ENCODE measurements around the gene KRT76.
"Not testable (repeated sequence)": the region's sequence is repeated elsewhere in the genome, so short reads cannot be mapped to it uniquely, and the experiment has no call there.

Gene KRT76

DNA sequence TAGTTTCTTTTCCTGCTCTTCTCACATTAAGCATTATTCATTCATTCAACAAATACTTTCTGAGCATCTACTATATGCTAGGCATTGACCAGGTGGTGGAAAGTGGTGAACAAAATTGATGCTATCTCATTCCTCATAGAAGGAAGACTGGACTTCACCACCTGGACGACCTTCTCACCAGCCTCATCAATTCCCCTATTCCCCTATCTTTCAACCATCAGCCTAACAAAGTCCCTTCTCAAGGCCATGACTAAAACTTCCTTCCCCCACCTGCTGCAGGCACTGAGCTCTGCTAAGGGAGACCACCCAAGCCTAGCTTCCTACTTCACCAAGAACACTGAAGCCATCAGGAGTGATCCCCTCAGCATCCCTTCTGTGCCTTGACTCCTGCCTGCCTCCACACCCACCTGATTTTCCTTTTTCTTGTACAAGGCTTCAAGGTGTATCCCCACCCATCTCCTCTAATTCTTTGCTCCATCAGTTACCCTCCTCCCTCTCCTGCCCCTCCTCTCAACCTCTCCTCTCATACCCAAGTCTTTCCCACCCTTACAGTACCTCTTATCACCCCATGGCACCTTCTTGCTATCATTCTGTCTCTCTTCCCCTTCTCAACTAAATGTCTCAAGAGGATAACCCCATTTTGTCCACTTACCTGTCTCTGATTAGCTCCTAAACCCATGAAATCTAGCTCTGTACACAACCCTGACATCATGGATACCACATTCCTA lies 19.5 kb downstream of the KRT76 start:
- no peak for DNase-seq

DNA sequence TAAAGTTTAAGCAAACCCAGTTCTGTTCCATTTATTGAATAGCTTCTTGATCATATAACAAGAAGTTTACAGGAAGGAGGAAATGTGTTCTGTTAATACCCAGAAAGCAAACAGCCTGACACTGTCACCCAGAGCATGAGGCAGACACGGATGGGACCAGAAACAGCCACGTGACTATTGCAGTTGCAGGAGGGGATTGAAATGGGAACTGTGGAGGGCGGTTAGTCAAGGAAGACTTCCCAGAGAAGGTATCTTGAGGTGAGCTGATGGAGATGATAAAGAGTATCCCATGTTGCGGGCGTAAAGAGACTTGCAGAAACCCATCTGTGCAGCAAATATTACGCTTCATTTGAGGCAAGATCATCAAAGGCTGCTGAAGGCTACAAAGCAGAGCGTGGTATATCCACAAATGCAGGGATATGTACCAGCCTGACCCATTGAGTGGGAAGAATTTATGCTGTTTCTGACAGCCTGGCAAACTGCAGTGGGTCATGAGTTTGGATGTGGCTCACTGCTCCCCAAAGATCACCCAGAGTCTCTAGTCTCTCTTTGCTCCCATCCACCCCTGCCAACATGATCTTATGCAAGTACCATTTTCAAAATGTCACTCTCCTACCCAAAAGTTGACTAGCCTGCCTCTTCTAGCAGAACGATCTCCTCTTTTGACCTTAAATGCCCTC lies 20.7 kb downstream of the KRT76 start:
- DNase-seq = no peak

DNA sequence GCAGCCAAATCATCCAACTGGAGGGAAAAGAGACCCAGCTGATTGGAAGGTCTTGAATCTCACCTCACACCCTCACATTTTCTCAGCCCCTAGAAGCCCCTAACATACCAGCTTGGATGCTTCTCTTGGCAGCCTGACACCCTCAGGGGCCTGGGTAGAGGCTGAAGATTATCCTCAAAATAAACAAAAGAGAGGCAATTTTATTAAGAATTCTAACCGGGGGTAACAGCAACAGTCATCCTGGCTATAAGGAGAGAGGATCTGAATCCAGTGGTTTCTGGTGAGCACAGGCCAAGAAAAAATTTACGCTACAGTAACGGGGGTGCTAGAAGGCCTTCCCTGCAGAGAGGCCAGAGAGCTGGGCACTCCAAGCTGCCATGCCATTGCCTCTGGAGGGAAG lies 21.6 kb downstream of the KRT76 start:
- no peak for DNase-seq

DNA sequence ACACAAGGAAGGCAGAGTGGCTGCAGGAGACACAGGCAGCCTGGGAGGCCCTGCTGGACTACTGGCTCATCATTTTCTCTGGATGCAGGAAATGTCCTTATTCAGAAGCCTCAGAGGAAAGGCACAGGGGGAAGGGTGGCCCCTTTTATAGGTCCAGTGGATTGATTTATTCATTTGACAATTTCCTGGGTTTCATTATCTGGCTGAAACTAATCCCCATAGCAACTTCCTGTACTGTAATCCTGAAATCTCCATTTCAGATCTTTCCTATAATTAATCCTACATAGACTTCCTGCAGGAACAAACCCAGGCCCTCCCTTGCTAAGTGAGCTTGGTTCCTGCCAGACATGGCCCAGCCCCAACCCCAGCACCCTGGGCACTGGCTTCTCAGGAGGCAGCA lies 23.0 kb downstream of the KRT76 start:
- peak; percentile 15 for DNase-seq

DNA sequence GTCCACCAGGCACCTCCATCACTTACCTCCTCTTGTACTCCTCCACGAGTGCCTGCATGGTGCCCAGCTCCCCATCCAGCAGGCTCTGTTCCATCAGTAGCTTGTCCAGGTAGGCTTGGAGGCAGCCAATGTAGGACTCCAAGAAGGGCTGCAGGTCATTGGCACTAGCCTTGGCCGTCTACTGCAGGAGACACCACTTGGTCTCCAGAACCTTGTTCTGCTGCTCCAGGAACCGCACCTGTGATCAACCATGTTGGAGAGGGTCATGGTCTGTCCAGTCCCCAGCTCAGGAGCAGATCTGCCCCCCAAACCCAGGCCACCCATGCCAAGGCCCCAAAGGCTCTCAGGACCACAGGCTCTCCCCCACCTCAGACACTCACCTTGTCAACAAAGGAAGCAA lies 23.9 kb downstream of the KRT76 start:
- DNase-seq = no peak

DNA sequence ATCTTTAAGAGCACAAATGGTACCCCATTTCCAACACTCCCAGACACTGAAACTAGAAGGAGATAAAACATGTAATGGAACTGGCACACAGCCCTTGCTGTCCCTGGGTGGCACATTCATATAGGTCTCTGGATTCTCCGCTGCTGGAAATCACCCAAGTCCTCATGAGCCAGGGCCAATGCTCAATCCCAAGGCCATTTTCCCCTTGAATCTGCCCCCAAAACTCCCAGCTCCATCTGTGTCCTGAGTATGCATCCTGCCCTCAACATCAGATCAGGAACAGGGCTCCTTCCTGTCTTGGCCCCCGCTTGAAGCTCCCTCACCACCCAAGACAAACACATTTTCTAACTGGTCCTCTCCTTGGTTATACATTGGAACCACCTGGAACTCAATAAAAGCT lies 24.6 kb downstream of the KRT76 start:
- no peak for DNase-seq

DNA sequence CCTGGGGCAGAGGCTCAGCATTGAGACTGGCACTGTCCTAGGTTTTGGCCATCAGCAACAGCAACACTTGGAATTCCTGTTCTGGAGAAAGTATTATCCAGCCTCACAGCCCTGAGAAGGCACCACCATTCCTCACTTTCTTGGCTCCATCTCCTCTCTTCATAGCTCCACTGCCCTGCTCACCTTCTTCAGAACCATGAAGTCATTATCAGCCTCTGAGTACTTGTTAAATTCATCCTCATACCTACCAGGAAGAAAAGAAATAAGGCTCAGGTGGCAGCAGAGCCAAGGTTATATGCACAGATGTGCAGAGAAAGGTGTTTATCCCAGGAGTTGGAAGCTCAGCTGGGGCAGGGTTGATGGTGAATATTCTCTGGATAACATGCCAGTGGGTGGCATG lies 25.4 kb downstream of the KRT76 start:
- no peak for DNase-seq

DNA sequence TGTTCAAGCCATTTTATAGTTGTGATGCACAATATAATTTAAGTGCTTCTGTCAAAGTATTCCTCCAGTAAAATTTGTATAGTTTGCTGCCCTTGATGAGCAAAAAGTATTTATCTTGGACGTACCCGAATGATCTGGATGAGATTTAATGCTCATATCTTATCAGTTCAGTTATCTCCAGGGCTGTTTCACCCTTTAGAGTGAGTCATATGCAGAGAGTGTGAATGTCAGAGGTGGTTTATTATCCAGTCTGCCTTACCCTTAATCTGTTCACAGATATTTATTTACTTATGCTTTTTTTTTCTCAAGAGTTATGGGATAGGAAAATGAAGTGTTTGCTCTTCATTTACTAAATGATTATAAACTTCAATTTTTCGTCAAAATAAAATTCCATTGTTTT lies 26.6 kb downstream of the KRT76 start:
- DNase-seq = not testable (repeated sequence)

DNA sequence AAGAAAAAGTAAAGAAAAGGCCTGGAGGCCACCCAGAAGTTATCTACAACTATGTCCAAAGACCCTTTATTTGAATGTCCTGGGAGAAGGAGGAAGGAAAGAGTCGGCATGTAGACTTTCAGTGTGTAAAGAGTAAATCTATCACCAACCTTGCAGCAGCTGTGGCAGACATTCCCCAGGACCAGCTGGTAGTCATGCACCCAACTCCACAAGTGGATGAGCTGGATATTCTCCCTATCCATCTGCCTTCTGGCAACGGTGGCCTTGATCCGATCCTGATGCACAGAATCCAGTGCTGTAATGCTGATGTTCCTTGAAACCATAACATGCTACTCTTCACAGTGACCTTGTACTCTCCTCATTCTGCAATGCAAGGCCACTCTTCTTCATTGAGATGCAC lies 27.3 kb downstream of the KRT76 start:
- no peak for DNase-seq

DNA sequence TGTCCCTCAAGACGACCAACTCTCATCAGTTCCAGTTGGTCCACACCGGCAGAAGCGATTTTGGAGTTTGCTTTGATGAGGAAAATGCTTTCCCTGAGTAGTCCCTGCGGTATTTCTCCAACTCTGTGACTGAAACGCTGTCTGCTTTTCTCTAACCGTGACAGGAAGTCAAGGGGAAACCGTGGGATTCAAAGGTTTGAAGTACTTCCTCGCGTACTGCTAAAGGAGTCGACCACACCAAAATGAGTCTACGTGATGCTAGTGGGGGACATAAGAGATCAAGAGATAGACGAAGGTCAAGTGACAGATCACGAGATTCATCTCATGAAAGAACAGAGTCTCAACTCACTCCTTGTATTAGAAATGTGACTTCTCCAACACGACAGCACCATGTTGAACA lies 28.6 kb downstream of the KRT76 start:
- no peak for DNase-seq

DNA sequence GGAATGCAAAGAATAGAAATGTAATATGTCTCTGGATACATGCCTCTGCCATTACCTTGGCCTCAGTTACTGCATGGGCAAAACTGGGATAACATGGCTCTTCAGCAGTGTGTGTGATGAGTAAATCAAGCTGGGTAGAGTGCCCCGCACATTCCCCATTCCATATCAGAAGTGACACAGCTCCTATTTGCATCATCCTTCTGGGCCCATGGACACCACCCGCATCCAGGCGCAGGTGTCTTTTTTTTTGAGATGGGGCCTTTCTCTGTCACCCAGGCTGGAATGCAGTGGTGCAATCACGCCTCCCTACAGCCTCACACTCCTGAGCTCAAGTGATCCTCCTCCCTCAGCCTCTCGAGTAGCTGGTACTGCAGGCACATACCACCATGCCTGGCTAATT lies 31.6 kb downstream of the KRT76 start:
- no peak for DNase-seq

DNA sequence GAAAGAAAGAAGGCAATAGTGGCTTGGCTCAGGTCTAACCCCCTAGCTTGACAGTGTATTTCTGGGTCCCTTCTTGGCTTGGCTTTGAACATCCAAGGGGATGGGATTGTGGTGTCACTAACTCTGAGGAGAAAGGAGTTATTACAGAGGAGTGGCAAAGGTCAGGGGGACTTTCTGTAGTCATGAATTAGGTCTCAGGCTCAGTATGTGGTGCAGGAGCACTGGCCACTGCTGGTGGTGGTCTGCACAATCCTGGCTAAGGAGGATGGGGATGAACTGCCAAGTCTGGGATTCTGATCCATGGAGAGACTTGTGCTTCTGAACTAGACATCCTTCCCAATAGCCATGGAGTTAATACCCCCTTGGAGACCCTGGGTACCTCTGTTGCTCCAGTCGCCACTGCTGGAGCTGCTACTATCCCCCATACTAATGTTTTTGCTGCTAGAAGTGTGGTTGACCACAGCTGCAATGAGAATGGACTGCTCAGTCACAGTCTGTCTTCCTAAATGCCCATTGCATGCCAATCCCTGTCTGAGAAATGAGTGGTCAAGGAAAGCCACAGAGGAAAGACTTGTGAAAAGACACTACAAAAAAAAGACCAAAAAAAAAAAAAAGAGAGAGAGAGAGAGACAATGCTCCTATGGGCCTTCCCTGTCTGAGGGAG lies 32.5 kb downstream of the KRT76 start:
- DNase-seq = no peak

DNA sequence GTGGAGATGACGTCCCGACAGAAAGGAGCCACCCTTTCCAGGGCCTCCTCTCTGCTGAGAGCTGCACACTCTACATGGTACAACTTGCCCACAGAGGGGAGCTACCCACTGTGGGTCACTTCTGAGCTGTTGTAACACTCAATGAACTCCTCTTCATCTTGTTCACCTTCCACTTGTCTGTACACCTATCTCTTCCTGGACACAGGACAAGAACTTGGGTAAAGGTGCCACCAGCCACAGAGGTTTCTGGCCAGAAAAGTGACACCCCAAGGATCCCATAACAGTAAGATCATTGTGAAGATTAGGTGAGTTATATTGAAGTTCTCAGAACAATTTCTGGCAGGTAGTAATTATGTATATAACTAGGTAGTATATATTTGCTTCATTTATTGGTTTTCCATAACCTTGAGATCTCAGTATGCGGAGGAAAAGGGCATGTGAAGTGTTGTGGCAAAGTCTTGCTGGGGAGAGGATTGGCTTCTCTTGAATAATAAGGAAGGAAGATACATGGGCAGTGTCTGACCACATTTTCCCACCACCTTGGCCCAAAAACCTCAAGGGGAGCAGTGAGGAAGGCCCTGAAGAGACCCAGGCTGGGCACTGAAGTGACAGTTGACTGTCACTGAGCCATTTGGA lies 34.2 kb downstream of the KRT76 start:
- no peak for DNase-seq

DNA sequence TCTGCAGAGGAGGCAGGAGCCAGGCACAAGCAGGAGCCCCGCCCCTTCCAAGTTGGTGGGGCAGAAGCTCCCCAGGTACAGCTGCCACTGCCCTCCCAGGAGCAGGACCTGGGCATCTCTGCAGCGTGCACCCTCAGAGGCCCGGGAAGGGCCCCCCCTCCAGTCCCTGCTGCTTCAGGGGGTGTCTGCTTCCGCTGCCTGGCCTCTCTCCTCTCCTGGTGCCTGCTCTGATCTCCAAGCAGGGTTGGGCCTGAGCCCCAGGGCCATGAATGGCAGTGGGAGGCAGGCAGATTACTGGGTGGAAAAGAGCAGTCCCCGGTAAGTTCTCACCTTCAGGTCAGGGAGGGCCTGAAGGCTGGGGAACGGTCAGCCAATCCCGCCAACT lies 35.0 kb downstream of the KRT76 start:
- DNase-seq = no peak

DNA sequence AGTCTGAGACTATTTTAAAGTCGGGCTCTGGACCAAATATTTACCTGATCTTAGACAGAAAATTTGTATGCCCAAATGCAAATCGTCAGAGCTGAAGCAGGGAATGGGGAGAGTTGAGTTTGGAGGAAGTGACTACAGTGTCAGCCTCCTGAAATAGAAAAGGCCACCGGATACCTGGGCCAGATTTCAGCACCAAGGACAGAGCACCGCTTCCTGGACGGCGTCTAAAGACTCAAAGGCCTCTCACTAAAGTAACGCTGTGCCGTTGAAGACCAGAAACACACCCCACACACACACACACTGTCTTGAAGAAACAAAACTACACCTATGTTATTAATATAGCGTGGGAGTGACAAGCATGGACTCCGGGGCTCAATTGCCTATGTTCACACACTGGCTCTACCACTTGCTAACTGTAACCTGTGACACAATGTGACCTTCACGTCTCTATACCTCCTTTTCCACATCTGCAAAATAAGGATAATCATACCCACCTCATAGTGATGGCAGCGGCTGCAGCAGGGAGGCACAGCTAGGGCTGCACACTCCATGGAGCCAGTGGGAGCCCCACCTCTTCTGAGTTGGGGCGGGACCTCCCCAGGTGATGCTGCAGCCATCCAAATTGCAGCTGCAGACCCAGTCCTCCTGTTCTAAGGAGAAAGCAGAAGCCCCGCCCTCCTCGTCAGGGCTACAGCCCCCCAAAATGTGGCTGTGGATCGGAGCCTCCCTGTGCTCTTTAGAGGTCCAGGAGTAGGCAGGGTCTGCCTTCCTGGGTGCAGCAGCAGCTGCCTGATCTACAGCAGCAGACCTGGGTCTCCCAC lies 35.6 kb downstream of the KRT76 start:
- DNase-seq = no peak

DNA sequence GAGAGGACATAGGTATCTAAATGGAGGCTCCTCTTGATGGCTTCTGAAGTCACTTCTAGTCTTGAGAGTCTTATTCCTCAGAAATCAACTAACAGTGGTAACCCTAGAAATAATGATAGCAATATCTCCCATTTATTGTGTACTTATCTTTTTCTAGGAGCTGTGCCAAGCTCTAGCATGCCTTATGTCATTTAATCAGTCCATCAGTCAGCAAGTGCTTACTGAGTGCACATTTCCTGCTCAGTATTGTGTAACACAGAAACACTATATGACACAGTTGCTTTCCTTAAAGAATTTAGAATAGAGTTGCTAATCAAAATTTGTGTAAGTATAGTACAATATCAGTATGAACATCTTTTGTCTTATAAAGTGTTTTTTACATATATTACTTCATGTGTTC lies 36.6 kb downstream of the KRT76 start:
- DNase-seq = peak; percentile 68

DNA sequence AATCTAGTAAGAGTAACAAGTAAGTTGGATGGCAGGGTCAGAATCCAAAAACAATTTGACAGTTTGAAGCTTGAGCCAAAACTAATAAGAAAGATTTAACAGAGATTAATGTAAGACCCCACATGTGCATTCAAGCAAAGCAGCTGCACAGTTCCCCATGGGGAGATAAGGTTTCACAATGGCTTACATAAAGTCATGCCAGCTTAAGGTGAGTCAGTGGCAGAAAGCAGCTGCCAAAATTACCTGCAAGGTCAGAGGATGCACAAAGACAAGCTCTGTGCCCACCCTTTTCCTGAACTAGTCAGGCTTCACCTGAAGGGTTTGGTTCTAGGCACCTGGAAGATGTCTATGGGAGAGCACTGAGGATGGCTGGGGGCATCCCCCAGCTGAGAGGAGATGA lies 37.2 kb downstream of the KRT76 start:
- DNase-seq = peak; percentile 66

DNA sequence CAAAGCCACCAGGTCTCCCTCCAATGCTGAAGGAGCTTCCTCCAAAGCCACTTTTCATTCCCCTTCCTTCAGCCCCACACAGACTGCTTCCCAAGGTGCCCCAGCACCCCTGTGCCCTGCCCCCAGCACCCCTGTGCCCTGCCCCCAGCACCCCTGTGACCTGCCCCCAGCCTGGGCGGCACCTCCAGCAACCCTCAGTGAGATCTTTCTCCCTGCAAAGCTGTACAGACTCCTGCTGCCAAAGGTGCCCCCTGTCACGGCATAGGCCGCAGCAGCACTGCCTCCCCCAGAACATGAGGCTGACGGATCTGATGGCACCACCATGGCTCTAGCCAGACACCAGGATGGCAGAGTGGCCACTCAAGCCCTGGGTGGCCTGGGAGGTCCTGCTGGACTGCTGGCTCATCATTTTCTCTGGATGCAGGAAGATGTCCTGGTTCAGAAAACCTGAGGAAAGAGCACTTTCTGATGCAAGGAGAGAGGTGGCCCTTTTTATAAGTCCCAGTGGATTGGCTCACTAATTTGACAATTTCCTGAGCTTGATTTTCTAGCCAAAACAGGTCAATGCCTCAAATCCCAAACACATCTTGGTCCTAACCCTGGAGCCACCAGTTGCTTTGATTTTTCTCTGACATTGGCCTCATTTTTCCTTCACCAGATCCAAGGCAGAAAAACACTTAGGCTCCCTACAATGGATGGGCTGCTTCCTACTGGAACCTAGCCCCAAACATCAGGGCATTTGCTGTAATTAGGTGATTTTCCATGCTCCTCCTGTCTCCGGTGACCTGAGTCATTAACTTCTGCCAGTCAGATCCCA lies 41.1 kb downstream of the KRT76 start:
- peak; percentile 7 for DNase-seq

DNA sequence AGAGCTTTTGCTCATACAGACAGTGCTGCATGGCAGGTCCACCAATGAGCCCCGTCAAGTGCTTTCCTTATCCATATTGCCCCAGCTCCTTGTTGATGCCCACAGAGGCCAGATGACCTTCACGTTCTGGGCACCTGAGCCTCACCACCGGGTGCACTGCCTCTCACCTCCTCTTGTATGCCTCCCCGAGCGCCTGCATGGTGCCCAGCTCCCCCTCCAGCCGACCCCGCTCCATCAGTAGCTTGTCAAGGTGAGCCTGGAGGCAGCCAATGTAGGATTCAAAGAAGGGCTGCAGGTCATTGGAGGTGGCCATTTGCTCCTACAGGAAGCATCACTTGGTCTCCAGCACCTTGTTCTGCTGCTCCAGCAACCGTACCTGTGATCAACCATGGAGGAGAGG lies 42.0 kb downstream of the KRT76 start:
- no peak for DNase-seq

DNA sequence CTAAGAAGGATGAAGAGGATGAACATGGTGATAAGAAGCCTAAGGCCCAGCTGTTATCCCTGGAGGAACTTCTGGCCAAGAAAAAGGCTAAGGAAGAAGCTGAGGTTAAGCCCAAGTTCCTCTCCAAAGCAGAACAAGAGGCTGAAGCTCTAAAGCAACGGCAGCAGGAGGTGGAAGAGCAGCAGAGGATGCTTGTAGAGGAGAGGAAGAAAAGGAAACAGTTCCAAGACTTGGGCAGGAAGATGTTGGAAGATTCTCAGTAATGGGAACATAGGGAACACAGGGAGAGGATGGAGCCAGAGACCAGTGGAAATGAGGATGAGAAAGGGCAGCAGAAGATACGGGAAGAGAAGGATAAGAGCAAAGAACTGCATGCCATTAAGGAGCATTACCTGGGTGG lies 46.4 kb downstream of the KRT76 start:
- no peak for DNase-seq

DNA sequence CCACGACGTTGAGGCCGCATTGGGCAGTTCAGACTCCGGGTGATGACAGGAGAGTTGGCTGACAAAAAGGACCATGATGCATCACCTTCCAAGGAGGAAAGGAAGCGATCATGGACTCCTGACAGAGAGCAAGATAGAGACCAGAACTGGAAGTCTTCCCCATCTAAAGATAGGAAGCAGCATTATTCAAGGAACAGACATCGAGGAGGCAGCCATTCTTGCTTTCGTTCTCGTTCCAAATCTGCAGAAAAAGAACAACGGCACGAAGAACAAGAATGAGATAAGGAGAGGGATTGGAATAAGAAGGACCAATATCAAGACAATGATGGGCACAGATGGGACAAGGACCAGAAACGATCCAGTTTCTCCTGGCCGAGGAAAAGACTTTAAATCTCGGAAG lies 46.8 kb downstream of the KRT76 start:
- DNase-seq = no peak

DNA sequence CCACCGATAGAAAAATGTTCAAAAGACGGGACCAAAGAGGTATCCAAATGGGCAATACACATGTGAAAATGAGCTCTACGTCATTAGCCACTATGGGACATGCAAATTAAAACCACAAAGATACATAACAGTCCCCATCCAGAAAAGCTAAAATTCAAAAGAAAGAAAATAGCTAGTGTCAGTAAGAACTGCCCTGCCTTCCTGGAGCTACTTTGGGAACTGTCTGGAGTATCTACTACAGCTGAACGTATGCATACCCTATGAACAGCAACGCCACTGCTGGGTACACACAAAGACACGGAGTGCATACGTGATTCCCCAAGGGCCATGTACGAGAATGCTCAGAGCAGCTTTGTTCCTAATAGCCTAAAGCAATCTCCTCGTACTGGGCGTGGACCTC lies 48.0 kb downstream of the KRT76 start:
- no peak for DNase-seq

Measured in NCI-H69 (cell line).